ENCODE data around the gene ARFGAP1. TPM values are rescaled to one million over a fixed set of nuclear protein-coding genes. Genes with fewer than 3 reads are reported as not detected.

Gene ARFGAP1
- total RNA-seq, 1 experiment from 2014 or later = 49.2 TPM

DNA sequence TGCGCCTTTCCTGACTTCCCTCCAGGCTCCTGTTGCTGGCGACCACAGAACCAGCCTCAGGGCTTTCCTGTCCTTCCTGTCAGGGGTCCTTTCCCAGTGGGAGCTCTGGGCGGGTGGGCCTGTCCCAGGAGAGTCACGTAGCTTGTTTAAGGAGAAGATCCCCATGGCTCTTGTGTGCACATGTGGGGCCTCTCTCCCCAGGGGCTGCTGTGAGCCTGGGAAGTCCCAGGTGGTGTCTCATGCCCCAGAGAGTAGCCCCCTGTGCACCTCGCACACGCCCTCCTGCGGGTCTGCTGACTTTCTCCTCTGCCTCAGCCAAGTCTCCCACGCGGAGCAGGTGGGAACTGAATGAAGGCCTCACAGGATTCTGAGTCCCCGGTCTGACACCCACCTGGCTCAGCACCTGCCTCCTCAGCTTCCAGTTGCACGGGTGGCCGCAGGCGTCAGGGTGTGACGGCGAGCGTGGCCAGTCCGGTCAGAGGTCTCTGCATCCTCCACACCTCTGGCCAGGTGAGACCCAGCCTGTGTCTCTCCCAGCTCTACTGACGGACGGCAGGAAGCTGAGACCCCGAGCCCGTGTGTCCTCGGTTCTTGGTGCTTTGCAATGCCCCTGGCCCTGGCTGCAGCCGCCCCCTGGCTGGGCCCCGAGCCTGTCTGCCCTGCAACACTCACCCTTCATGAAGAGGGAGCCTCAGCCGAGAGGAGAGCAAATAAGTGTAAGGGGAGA is 12.7 kb upstream of the ARFGAP1 start:
- no peaks in the 10 kb centered on the region for H3K9me3 ChIP-seq (ENCODE audit: low read length)
- no peak overlapping the region for H3K4me2 ChIP-seq (ENCODE audit: low read depth, low read length, poor library complexity, severe bottlenecking)
- no peak overlapping the region for H3K9ac ChIP-seq (ENCODE audit: low read length)
- no peak overlapping the region for H3K27ac ChIP-seq (ENCODE audit: low read length)
- H3K4me1 ChIP-seq (ENCODE audit: low read length) = no peaks in the 10 kb centered on the region
- DNase-seq = no peak
- H3K27me3 ChIP-seq (ENCODE audit: low read length) = no peaks in the 10 kb centered on the region
- no peaks in the 10 kb centered on the region for H3K36me3 ChIP-seq (ENCODE audit: insufficient read depth, low read length)
- no peaks in the 10 kb centered on the region for H3K9me2 ChIP-seq (replicated peaks; ENCODE audit: insufficient read depth, low read length)
- no peaks in the 10 kb centered on the region for H3K79me2 ChIP-seq (ENCODE audit: low read length)
- H2AFZ ChIP-seq (ENCODE audit: low read length) = no peak overlapping the region
- H3K4me3 ChIP-seq (ENCODE audit: low read length) = no peak overlapping the region
- no peaks in the 10 kb centered on the region for H4K20me1 ChIP-seq (ENCODE audit: insufficient read depth, low read depth, low read length)

DNA sequence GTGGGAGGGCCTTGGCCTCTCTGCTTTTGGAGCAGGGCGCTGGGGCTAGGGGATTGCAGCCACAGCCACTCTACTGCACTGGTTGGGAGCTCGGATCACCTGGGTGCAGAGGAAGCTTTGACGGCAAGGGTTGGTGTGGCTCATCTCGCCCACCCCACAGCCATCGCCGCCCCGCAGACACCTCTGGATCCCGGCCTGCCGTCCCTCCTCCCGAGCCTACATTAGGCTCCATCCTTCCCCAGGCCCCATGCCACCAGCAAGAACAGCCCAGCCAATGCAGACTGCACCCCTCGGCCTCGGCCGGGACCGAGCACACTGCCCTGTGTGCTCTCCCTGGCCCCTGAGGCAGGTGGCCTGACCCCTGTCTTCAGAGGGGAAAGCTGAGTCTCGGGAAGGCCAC is 12.1 kb upstream of the ARFGAP1 start:
- Histone ChIP-seq H3K36me3 (ENCODE audit: insufficient read depth, low read length) (no peaks in the 10 kb centered on the region), H4K20me1 (ENCODE audit: insufficient read depth, low read depth, low read length) (no peaks in the 10 kb centered on the region), H3K9me3 (ENCODE audit: low read length) (no peaks in the 10 kb centered on the region), H3K79me2 (ENCODE audit: low read length) (no peaks in the 10 kb centered on the region), H3K9ac (ENCODE audit: low read length) (no peak overlapping the region), H3K4me1 (ENCODE audit: low read length) (no peaks in the 10 kb centered on the region), H3K27ac (ENCODE audit: low read length) (no peak overlapping the region), H2AFZ (ENCODE audit: low read length) (no peak overlapping the region), H3K4me3 (ENCODE audit: low read length) (no peak overlapping the region), H3K9me2 (replicated peaks; ENCODE audit: insufficient read depth, low read length) (no peaks in the 10 kb centered on the region), H3K4me2 (ENCODE audit: low read depth, low read length, poor library complexity, severe bottlenecking) (no peak overlapping the region), H3K27me3 (ENCODE audit: low read length) (no peaks in the 10 kb centered on the region)
- no peak for DNase-seq

DNA sequence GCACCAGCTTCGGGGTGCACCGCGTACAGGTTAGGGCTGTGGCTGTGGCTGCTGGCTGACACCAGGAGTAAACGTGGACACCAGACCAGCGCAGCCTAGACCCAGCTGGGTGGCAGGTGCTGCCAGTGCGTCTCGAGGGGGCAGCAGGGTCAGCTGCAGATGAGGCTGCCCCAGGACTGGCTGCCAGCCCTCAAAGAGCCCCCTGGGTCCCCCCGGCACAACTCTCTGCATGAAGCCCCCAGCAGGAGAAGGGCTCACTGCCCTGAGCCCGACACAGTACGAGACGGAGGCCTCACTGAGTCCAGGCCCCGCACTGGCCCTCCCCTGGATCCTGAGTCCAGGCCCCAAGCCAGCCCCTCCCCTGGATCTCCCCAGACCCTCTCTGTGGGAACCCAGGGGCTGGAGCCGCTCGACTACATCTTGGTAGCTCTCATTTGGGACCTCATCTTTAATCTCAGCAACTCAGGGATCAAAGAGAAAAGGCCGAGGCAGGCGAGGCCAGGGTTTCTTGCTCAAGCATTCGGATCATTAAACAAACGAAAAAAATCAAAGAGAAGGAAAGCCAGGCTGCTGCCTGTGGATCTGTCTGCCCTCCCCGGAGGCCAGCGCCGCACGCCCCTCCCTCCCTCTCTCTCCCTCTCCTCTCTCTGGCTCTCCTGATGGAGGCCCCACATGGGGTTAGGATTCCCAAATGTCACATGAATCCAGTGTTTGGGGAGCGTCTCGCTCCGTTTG is 11.4 kb upstream of the ARFGAP1 start:
- H3K36me3 ChIP-seq (ENCODE audit: insufficient read depth, low read length) = no peaks in the 10 kb centered on the region
- no peaks in the 10 kb centered on the region for H3K9me2 ChIP-seq (replicated peaks; ENCODE audit: insufficient read depth, low read length)
- no peaks in the 10 kb centered on the region for H3K4me1 ChIP-seq (ENCODE audit: low read length)
- H3K9ac ChIP-seq (ENCODE audit: low read length) = no peak overlapping the region
- DNase-seq = no peak
- H3K4me3 ChIP-seq (ENCODE audit: low read length) = no peak overlapping the region
- no peaks in the 10 kb centered on the region for H3K9me3 ChIP-seq (ENCODE audit: low read length)
- no peaks in the 10 kb centered on the region for H3K79me2 ChIP-seq (ENCODE audit: low read length)
- no peak overlapping the region for H3K27ac ChIP-seq (ENCODE audit: low read length)
- no peak overlapping the region for H3K4me2 ChIP-seq (ENCODE audit: low read depth, low read length, poor library complexity, severe bottlenecking)
- no peaks in the 10 kb centered on the region for H3K27me3 ChIP-seq (ENCODE audit: low read length)
- no peak overlapping the region for H2AFZ ChIP-seq (ENCODE audit: low read length)
- no peaks in the 10 kb centered on the region for H4K20me1 ChIP-seq (ENCODE audit: insufficient read depth, low read depth, low read length)

DNA sequence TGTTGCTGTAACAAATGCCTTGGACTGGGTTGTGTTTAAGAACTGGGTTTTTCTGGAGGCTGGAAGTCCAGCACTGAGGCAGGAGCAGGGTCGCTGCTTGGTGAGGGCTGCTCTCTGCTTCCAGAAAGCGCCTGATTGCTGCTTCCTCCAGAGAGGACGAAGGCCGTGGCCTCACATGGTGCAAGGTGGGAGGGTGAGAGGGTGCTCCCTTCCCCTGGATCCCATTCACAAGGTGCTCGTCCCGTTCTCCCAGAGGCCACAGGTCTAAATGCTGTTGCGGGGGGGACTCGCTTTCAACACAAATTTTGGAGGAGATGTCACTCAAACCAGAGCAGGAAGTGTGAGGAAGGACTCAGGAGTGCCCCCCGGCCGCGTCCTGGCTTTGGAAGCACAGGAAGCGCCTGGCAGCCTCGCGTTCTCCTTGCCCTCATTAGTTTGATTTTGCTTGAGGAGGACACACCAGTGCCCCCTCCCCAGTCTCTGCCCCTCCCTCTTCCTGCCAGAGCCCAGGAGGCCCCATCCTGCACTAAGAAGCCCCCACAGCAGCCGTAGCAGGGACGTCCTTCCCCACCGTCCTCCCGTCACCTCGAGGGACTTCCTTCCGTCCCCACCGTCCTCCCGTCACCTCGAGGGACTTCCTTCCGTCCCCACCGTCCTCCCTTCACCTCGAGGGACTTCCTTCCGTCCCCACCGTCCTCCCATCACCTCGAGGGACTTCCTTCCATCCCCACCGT is 10.7 kb upstream of the ARFGAP1 start:
- no peaks in the 10 kb centered on the region for H3K36me3 ChIP-seq (ENCODE audit: insufficient read depth, low read length)
- no peak overlapping the region for H3K4me2 ChIP-seq (ENCODE audit: low read depth, low read length, poor library complexity, severe bottlenecking)
- H3K4me3 ChIP-seq (ENCODE audit: low read length) = no peak overlapping the region
- no peaks in the 10 kb centered on the region for H3K4me1 ChIP-seq (ENCODE audit: low read length)
- H3K9ac ChIP-seq (ENCODE audit: low read length) = no peak overlapping the region
- H4K20me1 ChIP-seq (ENCODE audit: insufficient read depth, low read depth, low read length) = no peaks in the 10 kb centered on the region
- H3K27ac ChIP-seq (ENCODE audit: low read length) = no peak overlapping the region
- DNase-seq = no peak
- no peaks in the 10 kb centered on the region for H3K9me2 ChIP-seq (replicated peaks; ENCODE audit: insufficient read depth, low read length)
- no peak overlapping the region for H2AFZ ChIP-seq (ENCODE audit: low read length)
- H3K79me2 ChIP-seq (ENCODE audit: low read length) = no peaks in the 10 kb centered on the region
- H3K27me3 ChIP-seq (ENCODE audit: low read length) = no peaks in the 10 kb centered on the region
- no peaks in the 10 kb centered on the region for H3K9me3 ChIP-seq (ENCODE audit: low read length)

DNA sequence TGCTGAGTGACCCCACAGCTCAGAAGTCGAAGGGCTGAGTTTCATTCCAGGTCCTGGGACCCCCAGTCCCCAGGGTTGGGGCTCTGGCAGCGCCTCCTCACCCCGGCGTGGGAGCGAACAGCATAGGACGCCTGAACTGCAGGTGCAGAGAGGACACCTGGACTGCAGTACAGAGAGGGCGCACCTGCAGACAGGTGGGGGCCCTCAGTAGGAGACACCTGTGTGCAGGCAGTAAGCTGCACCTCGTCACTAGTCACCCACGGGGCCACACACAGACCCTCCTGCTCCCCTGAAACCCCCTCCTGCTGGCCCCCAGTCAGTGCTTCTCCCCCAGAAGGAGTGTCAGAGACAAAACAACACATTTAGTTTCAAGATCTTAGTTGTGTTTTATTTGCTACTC is 9.8 kb upstream of the ARFGAP1 start:
- Histone ChIP-seq H3K4me2 (ENCODE audit: low read depth, low read length, poor library complexity, severe bottlenecking) (no peak overlapping the region), H3K36me3 (ENCODE audit: insufficient read depth, low read length) (no peaks in the 10 kb centered on the region), H3K4me1 (ENCODE audit: low read length) (no peaks in the 10 kb centered on the region), H3K79me2 (ENCODE audit: low read length) (no peaks in the 10 kb centered on the region), H4K20me1 (ENCODE audit: insufficient read depth, low read depth, low read length) (no peaks in the 10 kb centered on the region), H3K4me3 (ENCODE audit: low read length) (no peak overlapping the region), H3K9me3 (ENCODE audit: low read length) (no peaks in the 10 kb centered on the region), H2AFZ (ENCODE audit: low read length) (no peak overlapping the region), H3K27ac (ENCODE audit: low read length) (no peak overlapping the region), H3K27me3 (ENCODE audit: low read length) (no peaks in the 10 kb centered on the region), H3K9me2 (replicated peaks; ENCODE audit: insufficient read depth, low read length) (no peaks in the 10 kb centered on the region), H3K9ac (ENCODE audit: low read length) (no peak overlapping the region)
- DNase-seq = no peak

DNA sequence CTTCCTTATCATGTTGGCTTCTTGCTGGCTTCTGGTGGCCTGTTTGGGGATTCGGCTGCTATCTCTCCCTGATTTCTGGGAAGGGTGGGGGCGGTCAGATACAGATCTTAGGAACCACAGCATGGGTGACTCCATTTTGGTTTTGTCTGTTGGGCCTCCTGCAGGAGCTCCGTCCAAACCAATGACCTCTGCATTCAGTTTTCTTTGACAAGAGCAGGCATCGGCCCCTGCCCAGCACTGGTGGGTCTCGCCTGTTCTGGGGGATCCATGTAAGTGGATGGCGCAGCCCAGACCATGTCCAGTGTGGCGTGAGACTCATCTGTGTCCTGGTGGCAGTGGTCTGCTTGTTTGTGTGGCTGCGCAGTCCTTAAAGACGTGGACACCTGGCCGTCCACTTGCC is 8.6 kb upstream of the ARFGAP1 start:
- Histone ChIP-seq H2AFZ (ENCODE audit: low read length) (no peak overlapping the region), H3K4me3 (ENCODE audit: low read length) (no peak overlapping the region), H3K9me2 (replicated peaks; ENCODE audit: insufficient read depth, low read length) (no peaks in the 10 kb centered on the region), H3K79me2 (ENCODE audit: low read length) (no peaks in the 10 kb centered on the region), H3K9ac (ENCODE audit: low read length) (no peak overlapping the region), H4K20me1 (ENCODE audit: insufficient read depth, low read depth, low read length) (no peaks in the 10 kb centered on the region), H3K36me3 (ENCODE audit: insufficient read depth, low read length) (no peaks in the 10 kb centered on the region), H3K27ac (ENCODE audit: low read length) (no peak overlapping the region), H3K4me1 (ENCODE audit: low read length) (no peaks in the 10 kb centered on the region), H3K4me2 (ENCODE audit: low read depth, low read length, poor library complexity, severe bottlenecking) (no peak overlapping the region), H3K27me3 (ENCODE audit: low read length) (no peaks in the 10 kb centered on the region), H3K9me3 (ENCODE audit: low read length) (no peaks in the 10 kb centered on the region)
- no peak for DNase-seq

DNA sequence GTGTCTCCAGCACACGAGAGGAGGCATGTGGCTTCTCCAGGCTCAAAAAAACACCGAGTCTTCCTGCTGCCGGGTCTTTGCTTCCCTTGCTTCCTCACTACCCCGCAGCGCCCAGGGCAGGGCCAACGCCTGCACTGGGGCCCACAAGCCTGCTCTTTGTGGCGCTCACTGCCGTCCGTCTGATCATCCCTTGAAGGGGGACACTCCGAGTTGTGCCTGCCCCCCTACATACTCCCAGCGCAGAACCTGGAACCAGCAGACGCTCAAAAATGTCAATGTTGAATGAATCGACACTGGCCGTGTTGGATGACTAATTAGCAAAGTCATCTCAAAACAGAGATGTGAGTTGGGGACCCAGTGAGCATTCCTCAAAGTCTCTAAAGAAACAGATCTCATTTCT is 8.1 kb upstream of the ARFGAP1 start:
- Histone ChIP-seq H3K79me2 (ENCODE audit: low read length) (no peaks in the 10 kb centered on the region), H3K9me2 (replicated peaks; ENCODE audit: insufficient read depth, low read length) (no peaks in the 10 kb centered on the region), H4K20me1 (ENCODE audit: insufficient read depth, low read depth, low read length) (no peaks in the 10 kb centered on the region), H3K4me3 (ENCODE audit: low read length) (no peak overlapping the region), H3K27ac (ENCODE audit: low read length) (no peak overlapping the region), H3K4me2 (ENCODE audit: low read depth, low read length, poor library complexity, severe bottlenecking) (no peak overlapping the region), H2AFZ (ENCODE audit: low read length) (no peak overlapping the region), H3K4me1 (ENCODE audit: low read length) (no peaks in the 10 kb centered on the region), H3K9me3 (ENCODE audit: low read length) (no peaks in the 10 kb centered on the region), H3K9ac (ENCODE audit: low read length) (no peak overlapping the region), H3K36me3 (ENCODE audit: insufficient read depth, low read length) (no peaks in the 10 kb centered on the region), H3K27me3 (ENCODE audit: low read length) (no peaks in the 10 kb centered on the region)
- no peak for DNase-seq

DNA sequence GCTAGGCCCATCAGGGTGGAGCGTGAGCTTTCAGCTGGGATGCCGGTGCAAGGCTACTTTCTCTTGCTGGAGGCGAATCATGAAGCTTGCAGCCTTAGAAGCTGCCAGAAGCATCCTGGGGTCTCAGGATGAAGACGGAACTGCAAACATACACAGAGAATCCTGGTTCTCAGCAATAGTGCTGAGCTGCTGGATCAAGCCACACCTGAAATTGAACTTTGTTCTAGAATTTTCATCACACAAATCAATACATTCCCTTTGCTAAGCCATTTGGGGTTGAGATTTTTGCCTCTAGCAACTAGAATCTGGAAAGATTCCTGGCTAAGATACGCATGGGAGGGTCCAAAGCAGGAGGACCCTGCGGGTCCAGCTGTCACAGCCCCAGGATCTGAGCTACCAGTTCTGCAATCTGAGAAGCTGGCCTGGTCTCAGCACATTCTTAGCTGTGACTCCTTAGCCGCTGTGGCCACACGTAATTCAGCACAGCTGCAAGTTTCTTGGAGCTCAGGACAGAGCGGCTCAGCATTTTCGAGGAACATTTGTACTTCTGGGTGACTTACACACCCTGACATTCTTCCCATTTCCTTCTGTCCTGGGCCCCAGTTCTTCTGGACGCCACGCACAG is 6.6 kb upstream of the ARFGAP1 start:
- Histone ChIP-seq H3K9me3 (ENCODE audit: low read length) (no peaks in the 10 kb centered on the region), H3K27me3 (ENCODE audit: low read length) (no peaks in the 10 kb centered on the region), H2AFZ (ENCODE audit: low read length) (no peak overlapping the region), H3K36me3 (ENCODE audit: insufficient read depth, low read length) (no peaks in the 10 kb centered on the region), H3K4me3 (ENCODE audit: low read length) (no peak overlapping the region), H3K4me1 (ENCODE audit: low read length) (no peaks in the 10 kb centered on the region), H4K20me1 (ENCODE audit: insufficient read depth, low read depth, low read length) (no peaks in the 10 kb centered on the region), H3K4me2 (ENCODE audit: low read depth, low read length, poor library complexity, severe bottlenecking) (no peak overlapping the region), H3K9me2 (replicated peaks; ENCODE audit: insufficient read depth, low read length) (no peaks in the 10 kb centered on the region), H3K27ac (ENCODE audit: low read length) (no peak overlapping the region), H3K79me2 (ENCODE audit: low read length) (no peaks in the 10 kb centered on the region), H3K9ac (ENCODE audit: low read length) (no peak overlapping the region)
- no peak for DNase-seq

All from Karpas-422 (cell line).